GM20431 (cell line): Measurements from ENCODE around the gene DIPK1A.
"Not testable (repeated sequence)": the region's sequence is repeated elsewhere in the genome, so short reads cannot be mapped to it uniquely, and the experiment has no call there.

Experiments used
- in situ Hi-C: fragments of 300-500 bp; cut with MseI, MboI; formaldehyde crosslinking; loops from one replicate; pipeline ENCODE4 v1.15.0; 2020; ENCODE audit warnings: low sequenced_read_pairs; ENCODE audit not compliant: unreplicated experiment

Gene DIPK1A

DNA sequence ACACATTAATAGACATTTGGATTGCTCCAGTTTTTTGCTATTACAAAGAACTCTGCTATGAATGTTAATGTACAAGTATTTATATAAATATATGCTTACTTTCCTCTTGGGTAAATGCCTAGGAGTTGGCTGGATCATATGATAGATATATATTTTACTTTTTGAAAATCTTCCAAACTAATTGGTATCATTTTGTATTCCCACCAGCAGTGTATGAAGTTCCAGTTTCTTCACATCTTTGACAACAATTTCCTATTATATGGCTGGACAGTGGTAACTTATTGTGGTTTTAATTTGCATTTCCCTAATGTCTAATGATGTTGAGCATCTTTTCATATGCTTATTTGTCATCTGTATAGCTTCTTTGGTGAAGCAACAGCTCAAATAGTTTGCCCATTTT, 23.8 kb upstream of the DIPK1A start:
- in situ Hi-C loops = no loop called here

DNA sequence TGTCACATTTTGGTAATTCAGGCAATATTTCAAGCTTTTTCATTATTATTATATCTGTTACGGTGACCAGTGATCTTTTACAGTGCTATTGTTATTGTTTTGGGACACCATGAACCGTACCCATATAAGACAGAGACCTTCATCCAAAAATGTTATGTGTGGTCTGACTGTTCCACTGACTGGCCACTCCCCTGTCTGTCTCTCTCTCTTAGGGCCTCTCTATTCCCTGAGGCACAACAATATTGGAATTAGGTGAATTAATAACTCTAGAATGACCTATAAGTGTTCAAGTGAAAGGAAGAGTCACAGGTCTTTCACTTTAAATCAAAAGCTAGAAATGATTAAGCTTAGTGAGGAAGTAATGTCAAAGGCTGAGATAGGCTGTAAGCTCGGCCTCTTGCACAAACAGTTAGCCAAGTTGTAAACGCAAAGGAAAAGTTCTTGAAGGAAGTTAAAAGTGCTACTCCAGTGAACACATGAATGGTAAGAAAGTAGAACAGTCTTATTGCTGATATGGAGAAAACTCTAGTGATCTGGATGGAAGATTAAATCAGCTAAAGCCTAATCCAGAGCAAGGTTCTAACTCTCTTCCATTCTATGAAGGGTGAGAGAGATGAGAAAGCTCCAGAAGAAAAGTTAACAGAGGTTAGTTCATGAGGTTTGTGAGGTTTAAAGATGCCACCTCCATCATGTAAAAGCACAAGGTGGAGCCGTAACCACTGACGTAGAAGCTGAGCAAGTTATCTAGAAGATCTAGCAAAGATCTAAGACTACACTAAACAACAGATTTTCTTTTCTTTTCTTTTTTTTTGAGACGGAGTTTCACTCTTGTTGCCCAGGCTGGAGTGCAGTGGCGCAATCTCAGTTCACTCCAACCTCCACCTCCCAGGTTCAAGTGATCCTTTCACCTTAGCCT, 19.7 kb upstream of the DIPK1A start:
- in situ Hi-C loops = no loop called here

DNA sequence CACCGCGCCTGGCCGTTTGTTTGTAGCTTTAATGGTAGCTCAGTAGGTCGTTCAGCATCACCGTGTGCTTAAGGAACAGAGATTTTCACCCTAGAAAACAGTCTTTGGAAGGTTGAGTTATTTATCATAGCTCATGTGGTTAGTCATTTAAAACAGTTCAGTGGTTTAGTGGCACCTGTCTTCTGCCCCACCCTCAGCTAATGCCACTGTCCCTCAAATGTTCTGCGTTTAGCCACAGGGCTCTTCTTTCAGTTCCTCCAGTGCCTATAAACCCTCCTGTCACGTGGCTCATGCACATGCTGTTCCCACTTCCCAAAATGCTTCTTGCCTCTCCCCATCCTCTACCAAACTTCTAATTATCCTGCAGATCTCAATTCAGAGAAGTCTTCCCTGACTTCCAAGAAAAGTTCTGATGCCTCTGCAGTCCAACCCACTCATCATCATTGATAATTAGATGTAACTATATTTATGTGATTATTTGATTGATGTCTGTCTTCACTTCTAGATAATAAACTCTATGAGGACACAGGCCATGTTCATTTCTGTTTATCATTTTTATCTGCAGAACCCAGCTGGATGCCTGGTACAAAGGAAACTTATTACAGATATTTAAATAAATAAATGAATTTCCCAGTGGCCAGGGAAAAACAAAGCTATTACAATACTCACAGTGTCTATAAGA, 14.4 kb upstream of the DIPK1A start:
- in situ Hi-C loops = no loop called here

DNA sequence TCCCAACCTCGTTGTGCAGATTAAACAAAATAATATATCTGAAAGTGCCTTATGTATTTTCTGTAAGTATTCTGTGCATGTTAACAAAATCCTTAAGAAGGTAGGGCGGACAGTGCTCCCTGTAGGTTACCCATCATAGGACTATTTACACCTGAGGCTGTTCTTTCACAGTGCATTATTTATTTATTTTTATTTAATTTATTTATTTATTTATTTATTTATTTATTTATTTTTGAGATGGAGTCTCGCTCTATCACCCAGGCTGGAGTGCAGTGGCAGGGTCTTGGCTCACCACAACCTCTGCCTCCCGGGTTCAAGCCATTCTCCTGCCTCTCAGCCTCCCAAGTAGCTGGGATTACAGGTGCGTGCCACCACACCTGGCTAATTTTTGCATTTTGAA, 12.8 kb upstream of the DIPK1A start:
- in situ Hi-C loops = not testable (repeated sequence)

DNA sequence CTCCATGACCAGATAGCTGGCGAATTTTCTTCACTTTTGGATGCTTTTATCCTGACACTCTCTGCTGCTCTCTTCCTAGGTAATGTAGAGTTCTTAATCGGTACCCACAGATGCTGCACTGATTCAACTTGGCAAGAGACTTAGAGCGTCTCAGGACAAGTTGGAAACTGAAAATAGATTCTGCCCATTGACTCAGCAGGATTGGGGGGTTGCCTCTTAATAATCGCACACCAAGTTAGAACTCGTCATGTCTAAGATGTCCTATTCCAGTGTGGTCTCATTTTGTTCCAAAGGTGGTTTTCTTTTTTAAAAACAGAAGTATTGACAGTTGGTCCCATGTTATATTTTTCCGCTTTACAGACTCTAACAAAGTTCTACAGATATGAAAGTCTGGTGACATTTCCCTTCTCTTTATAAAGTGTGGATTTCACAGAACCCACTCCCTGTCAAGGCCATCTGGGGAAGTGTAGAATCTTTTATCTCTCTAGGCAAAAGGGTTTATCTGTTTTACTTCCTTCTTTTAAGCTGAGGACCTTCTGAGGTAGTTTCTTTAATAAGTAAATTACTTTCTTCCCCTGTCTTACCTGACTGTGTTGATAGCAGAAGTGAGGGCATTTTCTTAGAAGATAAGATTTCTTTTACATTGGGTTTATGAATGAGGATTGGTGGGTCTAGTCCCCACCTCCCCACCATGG, 12.1 kb upstream of the DIPK1A start:
- in situ Hi-C loops = no loop called here

DNA sequence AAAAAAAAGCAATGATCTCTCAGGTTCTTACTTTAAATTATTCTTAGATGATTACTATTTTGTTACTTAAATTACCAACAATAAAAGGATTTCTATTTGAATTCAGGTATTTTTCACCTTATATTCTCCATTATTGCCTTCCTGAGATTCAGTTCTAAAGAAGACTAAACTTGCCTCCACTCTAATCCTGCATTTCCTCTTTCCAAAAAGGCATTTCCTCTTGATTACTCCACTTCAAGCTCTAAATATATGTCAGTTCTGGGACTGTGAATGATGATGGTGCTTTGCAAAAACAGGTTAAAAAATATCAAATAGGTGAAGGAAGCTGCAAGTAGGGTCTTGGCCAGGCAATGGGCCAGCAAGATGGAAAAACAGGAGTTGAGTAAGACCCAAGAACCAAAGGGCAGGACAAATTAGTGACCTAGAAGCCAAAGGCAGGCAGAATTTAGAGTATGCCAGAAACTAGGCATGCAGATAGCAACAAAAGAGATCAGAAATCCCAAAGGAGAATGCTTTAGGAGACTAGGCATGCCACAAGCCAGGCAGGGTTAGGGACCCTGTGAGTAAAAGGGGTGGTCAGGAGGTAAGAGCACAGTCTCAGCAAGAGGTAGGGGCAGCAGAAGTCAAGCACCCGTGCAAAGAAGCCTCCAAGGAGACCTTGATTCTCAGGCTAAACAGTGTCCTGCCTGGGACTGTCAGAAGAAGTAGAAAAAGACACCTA, 11.3 kb upstream of the DIPK1A start:
- in situ Hi-C loops = no loop called here

DNA sequence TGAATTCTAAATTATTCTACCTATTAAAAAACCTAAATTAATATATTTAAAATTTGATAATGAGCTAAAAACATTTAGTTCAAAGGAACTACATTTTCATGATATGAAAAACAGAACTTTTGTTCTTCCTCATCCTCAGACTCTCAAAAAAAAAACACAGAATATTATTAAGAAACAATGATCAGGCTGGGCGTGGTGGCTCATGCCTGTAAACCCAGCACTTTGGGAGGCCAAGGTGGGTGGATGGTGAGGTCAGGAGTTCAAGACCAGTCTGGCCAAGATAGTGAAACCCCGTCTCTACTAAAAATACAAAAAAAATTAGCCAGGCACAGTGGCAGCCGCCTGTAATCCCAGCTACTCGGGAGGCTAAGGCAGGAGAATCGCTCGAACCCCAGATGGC, 10.7 kb upstream of the DIPK1A start:
- in situ Hi-C loops = not testable (repeated sequence)

DNA sequence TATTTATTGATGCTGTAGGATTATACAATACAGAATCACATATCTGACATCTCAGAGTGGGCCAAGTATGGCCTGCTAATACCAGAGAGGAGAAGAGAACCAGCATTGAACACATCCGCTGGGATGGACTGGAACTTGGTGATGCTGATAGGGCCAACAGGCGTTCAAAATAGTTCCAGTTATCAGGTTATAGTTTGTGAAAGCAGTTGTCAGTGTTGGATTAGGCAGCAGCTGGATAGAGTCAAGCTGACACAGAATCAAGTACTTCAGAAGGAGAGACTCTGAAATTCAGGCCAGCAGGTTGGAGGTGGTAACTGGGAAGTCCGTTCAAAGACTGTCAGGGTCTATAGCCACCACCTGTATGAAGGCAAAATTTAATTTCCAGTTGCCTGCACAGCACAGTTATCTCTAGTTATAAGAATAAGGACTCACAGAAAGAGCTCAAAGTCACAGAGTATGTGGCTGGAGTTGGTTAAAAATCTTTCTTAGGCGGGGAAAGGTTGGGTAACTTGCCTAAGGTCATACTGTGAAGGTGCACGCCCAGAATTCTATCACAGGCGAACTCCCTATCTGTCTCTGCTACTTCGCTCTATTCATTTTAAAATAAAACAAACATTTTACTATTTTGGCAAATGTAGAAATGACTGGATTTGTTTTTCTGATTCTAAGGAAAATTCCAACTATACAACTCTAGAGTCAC, 9.9 kb upstream of the DIPK1A start:
- in situ Hi-C loops = no loop called here

DNA sequence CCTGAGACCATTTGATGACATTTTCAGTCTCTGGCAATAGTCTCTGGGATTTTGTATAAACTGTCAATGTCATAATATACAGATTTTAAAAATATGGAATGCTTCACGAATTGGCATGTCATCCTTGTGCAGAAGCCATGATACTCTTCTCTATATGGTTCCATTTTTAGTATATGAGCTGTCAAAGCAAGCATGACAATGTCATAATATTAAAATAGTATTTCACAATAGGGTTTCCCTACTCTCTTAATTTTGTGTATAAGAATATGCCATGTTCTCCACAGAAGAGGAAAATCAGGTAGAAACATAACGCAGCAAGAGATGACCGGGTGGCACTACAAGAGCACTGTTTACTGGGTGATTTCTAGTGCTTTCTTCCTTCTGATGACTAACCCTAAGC, 8.3 kb upstream of the DIPK1A start:
- in situ Hi-C loops = no loop called here

DNA sequence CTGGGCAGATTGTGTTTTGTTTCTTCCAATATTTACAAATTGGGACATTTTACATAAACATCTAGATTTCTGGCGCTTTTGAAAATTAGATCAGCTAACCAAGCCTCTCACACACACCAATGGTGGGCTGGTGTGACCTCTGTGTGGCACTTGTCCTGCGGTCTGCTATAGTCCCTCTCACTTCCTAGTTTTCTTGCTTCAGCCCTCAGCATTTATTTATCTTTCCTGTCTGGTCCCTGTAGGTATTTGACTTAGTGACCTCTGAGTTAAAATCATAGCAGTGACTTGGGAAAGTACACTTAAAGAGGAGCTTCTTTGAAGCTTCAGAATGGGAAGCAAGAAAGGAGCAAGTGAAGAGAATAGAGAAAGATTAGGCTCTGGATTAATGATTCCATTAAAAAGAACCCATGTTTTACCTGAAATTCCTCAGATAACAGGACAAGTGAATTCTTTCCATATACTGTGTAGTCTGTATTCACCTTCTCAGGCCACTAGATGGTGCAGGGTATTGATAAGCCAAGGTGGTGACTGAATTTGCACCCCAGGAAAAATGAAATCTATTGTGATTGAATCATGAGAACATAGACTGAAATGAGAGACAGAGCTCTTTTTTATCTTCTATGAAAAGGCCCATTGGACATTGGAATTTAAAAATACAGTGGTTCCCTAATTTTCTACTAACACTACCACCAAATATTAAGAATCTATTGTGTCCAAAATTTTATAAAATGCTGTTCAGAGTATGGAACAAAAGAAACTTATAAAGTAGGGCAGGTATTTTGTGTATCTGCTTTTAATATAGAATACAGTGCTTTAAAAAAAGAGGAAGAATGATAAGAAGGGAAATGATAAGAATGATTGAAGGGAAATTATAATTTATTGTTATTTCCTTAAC, 7.1 kb upstream of the DIPK1A start:
- in situ Hi-C loops = no loop called here

DNA sequence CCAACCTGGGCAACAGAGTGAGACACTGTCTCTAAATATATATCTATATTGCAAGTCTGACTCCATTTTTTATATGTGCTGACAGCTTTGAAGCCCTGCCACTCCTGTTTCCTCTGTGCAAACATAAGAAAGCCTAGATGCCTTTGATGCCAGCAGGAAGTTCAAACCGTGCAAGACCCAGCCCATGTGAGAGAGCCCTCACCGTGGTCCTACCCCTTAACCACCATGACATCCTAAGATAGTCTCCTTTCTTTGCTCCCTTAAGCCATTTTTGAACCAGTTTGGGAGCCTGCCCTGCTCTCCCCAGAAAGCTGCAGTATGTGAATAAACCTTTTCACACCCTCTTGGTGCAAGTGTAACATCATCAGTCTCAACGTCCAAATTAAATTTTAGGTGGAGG, 3.7 kb upstream of the DIPK1A start:
- in situ Hi-C loops = no loop called here

DNA sequence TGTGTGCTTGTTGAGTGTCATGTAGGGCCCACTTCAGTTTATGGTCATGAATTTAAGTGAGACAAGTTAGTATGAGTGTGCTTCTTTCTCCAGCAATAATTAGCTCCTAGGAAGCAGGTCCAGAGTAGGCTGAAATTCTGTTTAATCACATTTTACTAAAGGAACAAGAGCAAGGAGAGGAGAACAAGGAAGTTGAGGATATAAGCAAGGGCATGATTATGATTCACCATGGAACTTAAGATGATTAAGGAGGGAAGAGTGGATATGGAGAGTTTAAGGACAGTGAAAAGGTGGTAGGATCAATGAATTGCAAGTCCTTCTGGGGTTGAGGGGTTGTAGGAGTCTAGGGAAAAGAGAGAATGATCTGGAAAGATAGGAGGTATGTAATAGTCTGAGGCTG, 3.1 kb upstream of the DIPK1A start:
- in situ Hi-C loops = no loop called here

DNA sequence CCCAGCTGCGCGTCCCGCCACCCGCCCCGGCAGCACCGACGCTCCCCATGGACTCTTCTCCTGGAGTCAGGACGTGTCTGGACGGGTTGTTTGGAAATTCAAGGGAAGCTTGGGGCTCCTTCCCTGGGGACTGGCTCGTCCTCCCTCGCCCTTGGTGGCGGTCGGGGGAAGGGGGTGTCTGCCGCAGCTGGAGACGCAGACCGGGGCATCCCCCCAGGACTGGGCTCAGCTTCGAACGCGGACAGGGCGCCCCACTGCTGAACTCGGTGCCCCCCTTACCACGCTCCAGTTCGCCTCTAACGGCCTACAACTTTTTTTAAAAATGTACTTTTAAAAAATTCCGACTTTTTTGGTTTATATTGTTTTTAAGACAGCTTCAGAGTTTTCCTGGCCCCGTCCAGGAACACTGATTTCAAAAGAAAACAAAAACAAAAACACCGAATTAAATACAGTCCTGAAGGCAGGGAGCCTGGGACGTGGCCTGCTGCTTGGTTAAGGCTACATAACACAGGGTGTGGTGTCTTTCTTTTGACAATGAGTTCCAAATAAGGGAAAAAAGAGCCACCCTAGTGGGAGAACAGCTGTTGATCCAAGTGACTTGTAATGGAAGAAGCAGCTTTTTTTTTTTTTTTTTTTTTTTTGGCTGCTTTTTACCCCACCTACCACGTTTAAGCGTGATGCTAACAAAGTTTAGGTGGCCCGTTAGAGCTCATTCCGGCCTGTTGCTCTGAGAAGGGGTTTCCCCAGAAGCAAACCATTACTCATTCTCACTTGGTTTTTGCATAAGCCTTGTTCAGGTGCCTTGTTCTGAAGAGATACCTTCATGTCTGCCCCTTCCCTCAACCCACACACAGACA, 862 bp upstream of the DIPK1A start:
- in situ Hi-C loops = no loop called here

DNA sequence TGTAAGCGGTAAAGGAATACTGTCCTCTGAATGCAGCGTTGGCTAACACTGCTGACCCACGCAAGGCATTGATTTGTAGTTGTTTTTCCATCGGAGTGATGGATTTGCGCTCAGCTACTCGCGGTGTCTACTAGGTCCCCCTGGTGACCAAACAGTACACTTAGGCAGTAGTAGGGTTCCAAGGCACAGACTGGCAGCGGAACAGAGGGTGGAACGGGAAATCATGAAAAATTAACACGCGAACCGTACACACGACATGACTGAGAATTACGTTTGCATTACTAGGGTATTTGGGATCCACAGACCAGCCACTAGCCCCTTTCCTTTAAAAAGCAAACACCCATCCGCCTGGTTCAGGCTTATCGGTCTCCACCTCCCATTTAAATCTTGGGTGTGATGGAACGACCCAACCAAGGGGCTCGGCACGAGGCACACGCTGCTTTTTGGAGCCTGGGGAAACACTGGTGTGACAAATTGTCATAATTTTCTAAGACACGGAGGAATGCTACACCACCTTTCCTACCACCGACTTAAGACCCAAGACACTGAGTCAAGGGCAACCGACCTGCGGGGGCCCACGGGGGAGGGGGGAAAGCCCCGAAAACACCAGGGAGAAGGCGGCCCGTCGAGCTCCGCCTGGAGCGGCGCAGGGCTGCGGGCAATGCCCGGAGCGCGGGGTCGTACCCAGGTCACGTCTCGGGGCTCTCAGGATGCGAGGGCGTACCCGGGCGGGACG, 699 bp downstream of the DIPK1A start:
- in situ Hi-C loops = no loop called here

DNA sequence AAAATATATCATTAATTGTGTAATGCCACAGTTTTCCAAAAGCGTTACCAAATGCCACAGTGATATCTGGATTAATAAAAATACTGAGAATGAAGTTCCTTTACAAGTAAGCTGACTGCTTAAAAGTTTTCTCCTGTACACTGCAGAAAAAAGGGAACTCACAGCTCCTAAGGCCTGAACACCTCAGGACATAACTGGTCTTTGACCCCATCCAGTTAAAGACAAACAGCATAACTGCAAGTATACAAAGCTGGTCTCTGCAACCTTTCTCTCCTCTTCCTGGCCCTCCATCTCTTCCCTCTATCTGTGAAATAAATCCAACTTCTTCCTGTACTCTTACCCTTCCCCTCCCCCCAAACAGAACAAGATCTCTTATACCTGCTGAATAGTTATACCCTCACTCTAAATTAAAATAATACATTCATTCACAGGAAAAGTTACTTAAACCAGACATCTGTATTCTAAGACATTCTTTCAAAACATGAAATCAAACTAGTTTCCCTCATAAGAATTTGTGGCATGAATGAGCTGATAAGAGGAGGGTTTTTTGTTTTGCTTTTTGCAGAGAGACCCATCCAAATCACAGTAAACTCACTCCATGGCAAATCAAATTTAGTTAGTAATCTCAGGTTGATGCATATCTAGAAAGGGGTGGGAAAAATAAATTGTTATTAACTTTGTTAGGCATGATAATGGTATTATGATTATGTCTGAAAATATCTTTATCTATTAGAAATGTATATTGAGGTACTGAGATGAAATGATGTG, 2.9 kb downstream of the DIPK1A start:
- in situ Hi-C loops = no loop called here

DNA sequence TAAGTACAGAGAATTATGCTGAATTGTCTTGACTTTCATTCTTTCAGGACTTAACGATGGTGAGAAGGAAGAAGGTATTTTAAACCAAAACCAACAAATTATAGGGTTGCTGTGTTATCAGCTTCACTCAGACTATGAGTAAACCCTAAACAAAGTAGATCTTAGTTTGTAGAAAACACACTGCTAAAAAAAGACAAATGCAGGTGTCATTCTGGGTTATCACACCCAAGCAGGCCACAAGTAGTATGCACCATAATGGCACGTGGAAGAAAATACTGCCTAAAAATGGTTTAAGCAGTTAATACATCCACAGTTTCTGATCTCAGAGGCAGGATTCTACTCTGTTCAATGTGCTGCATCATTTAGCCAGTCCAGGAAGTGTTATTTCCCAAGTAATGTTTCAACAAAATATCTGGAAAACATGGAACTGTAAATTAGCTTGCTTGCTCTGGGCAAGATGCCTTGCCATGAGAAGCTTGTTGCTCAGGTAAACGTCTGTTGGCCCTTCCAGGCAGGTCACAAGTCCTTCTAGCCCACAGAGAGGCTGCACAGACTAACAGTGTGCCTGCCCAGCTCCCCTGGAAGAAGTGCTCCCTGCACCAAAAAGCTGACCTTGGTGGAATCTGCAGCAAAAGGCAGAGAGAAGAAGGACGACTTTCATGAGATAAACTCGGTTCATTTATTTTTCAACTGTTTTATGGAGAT, 4.1 kb downstream of the DIPK1A start:
- in situ Hi-C loops = no loop called here
